ENCODE data around the gene VN1R4. TPM values are rescaled to one million over a fixed set of nuclear protein-coding genes. Genes with fewer than 3 reads are reported as not detected.

Gene VN1R4
- total RNA-seq, 1 donor from 2014 or later: not detected

Other genes with a start within 250 kb of the VN1R4 start
- 0.05 and 0.87 TPM in 2 replicates for gene ERVV-2, start 223.0 kb downstream of the VN1R4 start, total RNA-seq
- gene ZNF160, start 164.3 kb downstream of the VN1R4 start, total RNA-seq: 23.4 and 61.3 TPM in 2 replicates
- gene ZNF415, start 134.8 kb downstream of the VN1R4 start, total RNA-seq: 5.2 and 16.2 TPM in 2 replicates
- 8.9 and 14.6 TPM in 2 replicates for gene ZNF347, start 108.7 kb downstream of the VN1R4 start, total RNA-seq
- 1.4 and 5.4 TPM in 2 replicates for gene ZNF665, start 74.4 kb downstream of the VN1R4 start, total RNA-seq
- gene ZNF677, start 12.8 kb downstream of the VN1R4 start, total RNA-seq: 7.1 and 14.5 TPM in 2 replicates
- not detected in 2 replicates for gene VN1R2, start 9.4 kb downstream of the VN1R4 start, total RNA-seq
- gene ZNF845, start 66.0 kb upstream of the VN1R4 start, total RNA-seq: 9.2 and 15.6 TPM in 2 replicates
- 10.2 and 15.3 TPM in 2 replicates for gene ZNF525, start 98.0 kb upstream of the VN1R4 start, total RNA-seq
- gene ZNF765, start 127.4 kb upstream of the VN1R4 start, total RNA-seq: 21.7 and 25.1 TPM in 2 replicates
- gene ZNF761, start 164.3 kb upstream of the VN1R4 start, total RNA-seq: 13.0 and 25.5 TPM in 2 replicates
- 5.4 and 11.7 TPM in 2 replicates for gene ZNF813, start 200.0 kb upstream of the VN1R4 start, total RNA-seq

All from renal cortical epithelial cell (primary cell).